Neutrophil (primary cell): ENCODE measurements around the gene AP3M1.
A peak's percentile ranks its signal among the peaks of the same experiment; 100 is the strongest.

Source experiments
- H3K27ac ChIP-seq: fragments of 200-600 bp; sonication (generic); 2 replicates; pipeline ENCODE4 v1.5.1; 2016; ENCODE audit warnings: mild to moderate bottlenecking, moderate library complexity
- H3K27me3 ChIP-seq: fragments of 200-600 bp; sonication (generic); 2 replicates; pipeline ENCODE4 v1.6.0; 2016; ENCODE audit warnings: mild to moderate bottlenecking
- H3K36me3 ChIP-seq: fragments of 200-600 bp; sonication (generic); 2 replicates; pipeline ENCODE4 v1.5.1; 2017
- H3K4me1 ChIP-seq, 2 experiments: fragments of 200-600 bp in 1 of 2; sonication (generic) in 1 of 2; 1 replicate in 1 of 2; 2 replicates in 1 of 2; pipeline versions ENCODE4 v1.5.1 to v1.6.1; 2013 to 2016; ENCODE audit warnings: low read depth in 1 of 2, low read length in 1 of 2, mild to moderate bottlenecking in 1 of 2, moderate library complexity in 1 of 2; ENCODE audit not compliant: control insufficient read depth in 1 of 2, insufficient read depth in 1 of 2
- H3K4me3 ChIP-seq, 2 experiments: fragments of 200-600 bp in 1 of 2; sonication (generic) in 1 of 2; 1 replicate in 1 of 2; 2 replicates in 1 of 2; pipeline ENCODE4 v1.5.1; 2013 to 2016; ENCODE audit warnings: low read depth in 1 of 2, low read length in 1 of 2, mild to moderate bottlenecking in 1 of 2, moderate library complexity in 1 of 2
- H3K9me3 ChIP-seq: fragments of 200-600 bp; sonication (generic); 2 replicates; pipeline ENCODE4 v1.5.1; 2016
- TF ChIP-seq, protein P1 (sequence below): fragments of 200-600 bp; sonication (generic); IDR thresholded peaks from 2 replicates; pipeline ENCODE4 v1.5.1; 2016; ENCODE audit warnings: antibody characterized with exemption

The AP3M1 gene

GRCh38 chr10:74118804-74119203, 31.8 kb downstream of the AP3M1 start:
- Histone ChIP-seq H3K36me3 (peaks cover 97% of the 10 kb centered on the region), H3K4me1 (no peaks in the 10 kb centered on the region), H3K27me3 (no peaks in the 10 kb centered on the region), H3K4me3 (no peak overlapping the region), H3K27ac (peak overlapping the region; percentile 44), H3K9me3 (no peaks in the 10 kb centered on the region)
- TF ChIP-seq, protein P1, sequence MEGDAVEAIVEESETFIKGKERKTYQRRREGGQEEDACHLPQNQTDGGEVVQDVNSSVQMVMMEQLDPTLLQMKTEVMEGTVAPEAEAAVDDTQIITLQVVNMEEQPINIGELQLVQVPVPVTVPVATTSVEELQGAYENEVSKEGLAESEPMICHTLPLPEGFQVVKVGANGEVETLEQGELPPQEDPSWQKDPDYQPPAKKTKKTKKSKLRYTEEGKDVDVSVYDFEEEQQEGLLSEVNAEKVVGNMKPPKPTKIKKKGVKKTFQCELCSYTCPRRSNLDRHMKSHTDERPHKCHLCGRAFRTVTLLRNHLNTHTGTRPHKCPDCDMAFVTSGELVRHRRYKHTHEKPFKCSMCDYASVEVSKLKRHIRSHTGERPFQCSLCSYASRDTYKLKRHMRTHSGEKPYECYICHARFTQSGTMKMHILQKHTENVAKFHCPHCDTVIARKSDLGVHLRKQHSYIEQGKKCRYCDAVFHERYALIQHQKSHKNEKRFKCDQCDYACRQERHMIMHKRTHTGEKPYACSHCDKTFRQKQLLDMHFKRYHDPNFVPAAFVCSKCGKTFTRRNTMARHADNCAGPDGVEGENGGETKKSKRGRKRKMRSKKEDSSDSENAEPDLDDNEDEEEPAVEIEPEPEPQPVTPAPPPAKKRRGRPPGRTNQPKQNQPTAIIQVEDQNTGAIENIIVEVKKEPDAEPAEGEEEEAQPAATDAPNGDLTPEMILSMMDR = no peak

DNA sequence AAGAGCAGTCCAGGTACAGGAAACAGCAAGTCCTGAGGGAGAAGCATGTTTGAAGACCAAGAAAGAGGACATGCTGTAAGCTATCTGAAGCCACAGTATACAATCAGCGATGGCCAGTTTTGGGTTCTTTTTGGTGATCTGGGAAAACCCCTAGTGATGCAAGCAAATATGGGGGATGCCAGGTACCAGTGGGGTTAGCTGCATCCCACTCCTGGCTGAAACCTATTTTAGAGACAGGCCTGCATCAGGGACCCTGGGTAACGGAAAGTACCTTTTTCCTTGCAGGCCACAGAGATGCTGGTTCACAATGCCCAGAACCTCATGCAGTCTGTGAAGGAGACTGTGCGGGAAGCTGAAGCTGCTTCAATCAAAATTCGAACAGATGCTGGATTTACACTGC, 32.9 kb downstream of the AP3M1 start:
- Histone ChIP-seq H3K4me1 (no peaks in the 10 kb centered on the region), H3K9me3 (no peaks in the 10 kb centered on the region), H3K4me3 (no peak overlapping the region), H3K27me3 (no peaks in the 10 kb centered on the region), H3K36me3 (peaks cover 97% of the 10 kb centered on the region), H3K27ac (peak overlapping the region; percentile 0)
- TF ChIP-seq, protein P1 = no peak

DNA sequence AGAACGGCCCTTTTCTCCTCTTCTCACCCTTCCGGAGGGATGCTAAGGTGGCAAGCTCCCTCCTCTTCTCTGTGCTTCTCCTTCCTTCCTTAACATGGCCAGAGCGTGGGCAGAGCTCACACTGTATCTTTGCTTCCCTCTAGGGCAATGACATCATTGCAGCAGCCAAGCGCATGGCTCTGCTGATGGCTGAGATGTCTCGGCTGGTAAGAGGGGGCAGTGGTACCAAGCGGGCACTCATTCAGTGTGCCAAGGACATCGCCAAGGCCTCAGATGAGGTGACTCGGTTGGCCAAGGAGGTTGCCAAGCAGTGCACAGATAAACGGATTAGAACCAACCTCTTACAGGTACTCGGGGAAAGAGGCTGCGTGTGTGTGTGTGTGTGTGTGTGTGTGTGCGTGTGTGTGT, 36.6 kb downstream of the AP3M1 start:
- peaks cover 99% of the 10 kb centered on the region for H3K36me3 ChIP-seq

GRCh38 chr10:74113546-74113945, 37.1 kb downstream of the AP3M1 start:
- no peaks in the 10 kb centered on the region for H3K27me3 ChIP-seq
- H3K36me3 ChIP-seq = peaks cover 99% of the 10 kb centered on the region
- H3K9me3 ChIP-seq = no peaks in the 10 kb centered on the region
- H3K27ac ChIP-seq = peak overlapping the region; percentile 3
- no peaks in the 10 kb centered on the region for H3K4me1 ChIP-seq
- TF ChIP-seq, protein P1 = no peak
- no peak overlapping the region for H3K4me3 ChIP-seq

More for the DNA sequence above, 36.6 kb downstream of the AP3M1 start:
- Histone ChIP-seq H3K4me1 (no peaks in the 10 kb centered on the region), H3K27ac (no peak overlapping the region), H3K27me3 (no peaks in the 10 kb centered on the region), H3K4me3 (no peak overlapping the region), H3K9me3 (no peaks in the 10 kb centered on the region)
- TF ChIP-seq, protein P1 = no peak

GRCh38 chr10:74111799-74112198, 38.8 kb downstream of the AP3M1 start:
- Histone ChIP-seq H3K4me1 (no peaks in the 10 kb centered on the region), H3K27ac (no peak overlapping the region), H3K27me3 (no peaks in the 10 kb centered on the region), H3K36me3 (peaks cover 99% of the 10 kb centered on the region), H3K9me3 (no peaks in the 10 kb centered on the region), H3K4me3 (no peak overlapping the region)
- TF ChIP-seq, protein P1 = no peak

- Histone ChIP-seq H3K27me3 (no peaks in the 10 kb centered on the region), H3K9me3 (no peaks in the 10 kb centered on the region), H3K4me1 (no peaks in the 10 kb centered on the region), H3K4me3 (no peak overlapping the region), H3K27ac (no peak overlapping the region), H3K36me3 (peaks cover 100% of the 10 kb centered on the region)
- TF ChIP-seq, protein P1 = no peak
Measured at GRCh38 chr10:74110120-74110519, 40.5 kb downstream of the AP3M1 start.
